Mammary epithelial cell (primary cell): ENCODE data around the gene TET1.

Experiments used
- EZH2 ChIP-seq: IDR thresholded peaks from 2 replicates; pipeline ENCODE4 v1.6.1; 2012; ENCODE audit warnings: low read length, inconsistent platforms, borderline replicate concordance
- TF ChIP-seq, protein P1 (sequence below), 2 donors: IDR thresholded peaks in 1 of 2; conservative IDR thresholded peaks in 1 of 2; 2 replicates each; pipeline ENCODE4 v1.5.1; 2011 to 2012; ENCODE audit warnings: inconsistent platforms in 2 of 2, low read length in 2 of 2, mild to moderate bottlenecking in 2 of 2, control low read depth in 1 of 2, low read depth in 1 of 2; ENCODE audit not compliant: insufficient read depth in 1 of 2; ENCODE audit errors: extremely low read depth in 1 of 2

DNA sequence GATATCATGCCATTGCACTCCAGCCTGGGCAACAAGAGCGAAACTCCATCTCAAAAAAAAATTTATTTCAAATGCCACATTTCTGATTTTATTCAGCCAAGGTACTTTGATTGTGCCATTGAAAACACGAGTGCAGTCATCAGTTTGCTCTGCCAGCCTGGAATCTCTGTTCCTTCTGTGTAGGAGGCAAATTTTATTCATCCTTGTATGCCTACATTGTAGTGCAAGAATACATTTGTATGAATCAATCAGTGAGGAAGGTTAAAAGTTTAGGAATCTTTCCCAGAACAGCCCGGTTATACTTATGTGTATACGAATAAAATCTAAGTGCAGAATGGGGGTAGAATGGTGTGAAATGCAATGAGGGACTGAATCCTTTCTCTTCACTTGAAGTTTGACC, 886 bp upstream of the TET1 start:
- TF ChIP-seq, protein P1, sequence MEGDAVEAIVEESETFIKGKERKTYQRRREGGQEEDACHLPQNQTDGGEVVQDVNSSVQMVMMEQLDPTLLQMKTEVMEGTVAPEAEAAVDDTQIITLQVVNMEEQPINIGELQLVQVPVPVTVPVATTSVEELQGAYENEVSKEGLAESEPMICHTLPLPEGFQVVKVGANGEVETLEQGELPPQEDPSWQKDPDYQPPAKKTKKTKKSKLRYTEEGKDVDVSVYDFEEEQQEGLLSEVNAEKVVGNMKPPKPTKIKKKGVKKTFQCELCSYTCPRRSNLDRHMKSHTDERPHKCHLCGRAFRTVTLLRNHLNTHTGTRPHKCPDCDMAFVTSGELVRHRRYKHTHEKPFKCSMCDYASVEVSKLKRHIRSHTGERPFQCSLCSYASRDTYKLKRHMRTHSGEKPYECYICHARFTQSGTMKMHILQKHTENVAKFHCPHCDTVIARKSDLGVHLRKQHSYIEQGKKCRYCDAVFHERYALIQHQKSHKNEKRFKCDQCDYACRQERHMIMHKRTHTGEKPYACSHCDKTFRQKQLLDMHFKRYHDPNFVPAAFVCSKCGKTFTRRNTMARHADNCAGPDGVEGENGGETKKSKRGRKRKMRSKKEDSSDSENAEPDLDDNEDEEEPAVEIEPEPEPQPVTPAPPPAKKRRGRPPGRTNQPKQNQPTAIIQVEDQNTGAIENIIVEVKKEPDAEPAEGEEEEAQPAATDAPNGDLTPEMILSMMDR (conservative IDR thresholded peaks at IDR 0.05 in 1 of 2, IDR thresholded peaks at IDR 0.05 in 1 of 2; ENCODE audit: extremely low read depth in 1 of 2, insufficient read depth in 1 of 2, low read depth in 1 of 2, low read length in 2 of 2), result no peak
- no peak for TF ChIP-seq EZH2
